Kidney epithelial cell (primary cell): ENCODE measurements around the gene SPATA3. TPM values are rescaled to one million over a fixed set of nuclear protein-coding genes. Genes with fewer than 3 reads are reported as not detected.

Experiments used
- DNase-seq: peaks from one replicate; pipeline ENCODE4 v3.0.0-alpha.2; 2010; ENCODE audit warnings: low read depth
- H3K27me3 ChIP-seq: 2 replicates; pipeline ENCODE4 v1.6.0; 2011; ENCODE audit warnings: low read length; ENCODE audit not compliant: control insufficient read depth, insufficient read depth
- H3K36me3 ChIP-seq: 2 replicates; pipeline ENCODE4 v1.5.1; 2011; ENCODE audit warnings: low read length; ENCODE audit not compliant: control insufficient read depth, insufficient read depth
- H3K4me3 ChIP-seq: 2 replicates; pipeline ENCODE4 v1.5.1; 2011; ENCODE audit warnings: low read depth, mild to moderate bottlenecking, control low read depth, low read length
- CTCF ChIP-seq: IDR thresholded peaks from 2 replicates; pipeline ENCODE4 v1.5.1; 2011; ENCODE audit warnings: mild to moderate bottlenecking, moderate library complexity, low read length, control low read depth, inconsistent platforms; ENCODE audit not compliant: insufficient read depth, poor library complexity, severe bottlenecking
- total RNA-seq: library from RNA; depleted of rRNA; stranded (reverse); fragments of >200 nt; gene quantifications from 2 replicates; pipeline ENCODE4 v1.2.3, GENCODE V29; 2015

Gene SPATA3
- total RNA-seq, 1 donor from 2014 or later, result not detected

GRCh38 chr2:231037202-231037730 lies 41.3 kb downstream of the SPATA3 start, which contains the start of gene C2orf72:
C2orf72 (plus strand) TSS chr2:231037523; CDS start chr2:231037566, 43 bp downstream.
- Histone ChIP-seq H3K27me3 (peaks cover 37% of the 10 kb centered on the region), H3K4me3 (peak within 1 kb of the TSS; percentile 15), H3K36me3 (no peaks in the 10 kb centered on the region)
- no peak for TF ChIP-seq CTCF
- DNase-seq, result no peak

- no peaks in the 10 kb centered on the region for H3K36me3 ChIP-seq
- peak overlapping the region; percentile 15 for H3K4me3 ChIP-seq
- H3K27me3 ChIP-seq, result peaks cover 34% of the 10 kb centered on the region
- no peak for TF ChIP-seq CTCF
- no peak for DNase-seq
Observed at GRCh38 chr2:231037731-231038482, 42.0 kb downstream of the SPATA3 start.

GRCh38 chr2:231038483-231039293 lies 42.8 kb downstream of the SPATA3 start:
- H3K27me3 ChIP-seq, result peaks cover 28% of the 10 kb centered on the region
- no peak overlapping the region for H3K4me3 ChIP-seq
- TF ChIP-seq CTCF, result no peak
- DNase-seq, result no peak
- no peaks in the 10 kb centered on the region for H3K36me3 ChIP-seq

GRCh38 chr2:231039294-231039664 lies 43.4 kb downstream of the SPATA3 start:
- no peaks in the 10 kb centered on the region for H3K36me3 ChIP-seq
- no peak overlapping the region for H3K4me3 ChIP-seq
- TF ChIP-seq CTCF, result no peak
- DNase-seq, result no peak
- H3K27me3 ChIP-seq, result peaks cover 26% of the 10 kb centered on the region

GRCh38 chr2:231039821-231040364 lies 44.0 kb downstream of the SPATA3 start:
- no peak overlapping the region for H3K4me3 ChIP-seq
- no peak for DNase-seq
- no peaks in the 10 kb centered on the region for H3K36me3 ChIP-seq
- H3K27me3 ChIP-seq, result peaks cover 26% of the 10 kb centered on the region
- no peak for TF ChIP-seq CTCF
